GM19372 (cell line): ENCODE results near the gene ZG16B.

Experiments used
- ATAC-seq: cut with Tn5 transposase; IDR thresholded peaks from one replicate; pipeline ENCODE4 v1.9.1; 2021; ENCODE audit warnings: mild to moderate bottlenecking, low read depth, moderate library complexity; ENCODE audit not compliant: unreplicated experiment

ZG16B gene

GRCh38 chr16:2804728-2805127, 25.4 kb upstream of the ZG16B start:
- no peak for ATAC-seq

GRCh38 chr16:2806286-2806685, 23.8 kb upstream of the ZG16B start:
- no peak for ATAC-seq

- no peak for ATAC-seq
Observed at GRCh38 chr16:2808181-2808580, 21.9 kb upstream of the ZG16B start.

GRCh38 chr16:2809149-2809760, 20.8 kb upstream of the ZG16B start:
- no peak for ATAC-seq

GRCh38 chr16:2810651-2811050, 19.5 kb upstream of the ZG16B start:
- ATAC-seq: no peak

- ATAC-seq: no peak
Observed at GRCh38 chr16:2811703-2812471, 18.2 kb upstream of the ZG16B start.

- ATAC-seq: no peak
Observed at GRCh38 chr16:2813771-2814221, 16.3 kb upstream of the ZG16B start.

GRCh38 chr16:2814551-2815298, 15.4 kb upstream of the ZG16B start:
- no peak for ATAC-seq

- no peak for ATAC-seq
Observed at GRCh38 chr16:2815299-2815771, 14.8 kb upstream of the ZG16B start.

GRCh38 chr16:2816751-2817339, 13.3 kb upstream of the ZG16B start, which contains the start of gene PRSS21:
PRSS21 (plus strand) TSS chr16:2817237; CDS start chr16:2817269, 32 bp downstream.
- no peak for ATAC-seq

GRCh38 chr16:2817340-2818271, 12.5 kb upstream of the ZG16B start:
- ATAC-seq: no peak

- no peak for ATAC-seq
Observed at GRCh38 chr16:2818272-2818876, 11.7 kb upstream of the ZG16B start.

GRCh38 chr16:2819179-2819938, 10.7 kb upstream of the ZG16B start:
- ATAC-seq: no peak

GRCh38 chr16:2819939-2820835, 9.9 kb upstream of the ZG16B start:
- no peak for ATAC-seq

- ATAC-seq: no peak
Observed at GRCh38 chr16:2820836-2821486, 9.1 kb upstream of the ZG16B start.

- ATAC-seq: no peak
Observed at GRCh38 chr16:2821487-2822157, 8.5 kb upstream of the ZG16B start.

GRCh38 chr16:2822158-2822495, 8.0 kb upstream of the ZG16B start:
- no peak for ATAC-seq
